HCT116 (cell line): Measurements from ENCODE around the gene WDR72.

ENCODE experiments used
- EZH2 ChIP-seq: fragments of 200-600 bp; sonication (generic); IDR thresholded peaks from 2 replicates; pipeline ENCODE4 v1.6.1; 2017; ENCODE audit warnings: antibody characterized with exemption, mixed run types
- MAX ChIP-seq: IDR thresholded peaks from 2 replicates; pipeline ENCODE4 v1.6.1; 2012
- TF ChIP-seq, protein P1 (sequence below), 3 experiments: fragments of 200-600 bp in 1 of 3; sonication (generic) in 1 of 3; IDR thresholded peaks in 2 of 3; conservative IDR thresholded peaks in 1 of 3; 2 replicates each; pipeline ENCODE4 v1.5.1; 2012 to 2017; ENCODE audit warnings: low read depth in 2 of 3, low read length in 2 of 3, antibody characterized with exemption in 1 of 3, borderline replicate concordance in 1 of 3, control low read depth in 1 of 3, mild to moderate bottlenecking in 1 of 3, mixed read lengths in 1 of 3, mixed run types in 1 of 3, moderate library complexity in 1 of 3; ENCODE audit not compliant: insufficient read depth in 1 of 3

DNA sequence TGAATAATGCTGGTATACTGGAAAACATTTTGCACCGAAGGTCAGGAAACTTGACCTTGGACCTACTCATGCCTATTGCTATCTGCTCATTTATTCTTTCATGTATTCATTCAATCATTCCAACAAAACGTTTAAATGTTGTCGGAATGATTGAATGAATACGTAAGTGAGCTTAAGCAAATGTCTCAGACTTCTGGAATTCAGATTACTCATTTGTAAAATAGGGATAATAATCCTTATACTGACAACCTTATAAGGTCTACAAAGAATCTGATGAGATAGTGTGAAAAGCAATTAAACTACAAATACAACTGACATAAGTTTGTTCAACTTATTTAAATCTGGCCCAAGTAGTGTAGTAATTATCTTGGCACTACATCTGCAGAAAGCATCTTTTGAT is 288.7 kb downstream of the WDR72 start:
- TF ChIP-seq EZH2 (no peak), MAX (no peak)
- TF ChIP-seq, protein P1, sequence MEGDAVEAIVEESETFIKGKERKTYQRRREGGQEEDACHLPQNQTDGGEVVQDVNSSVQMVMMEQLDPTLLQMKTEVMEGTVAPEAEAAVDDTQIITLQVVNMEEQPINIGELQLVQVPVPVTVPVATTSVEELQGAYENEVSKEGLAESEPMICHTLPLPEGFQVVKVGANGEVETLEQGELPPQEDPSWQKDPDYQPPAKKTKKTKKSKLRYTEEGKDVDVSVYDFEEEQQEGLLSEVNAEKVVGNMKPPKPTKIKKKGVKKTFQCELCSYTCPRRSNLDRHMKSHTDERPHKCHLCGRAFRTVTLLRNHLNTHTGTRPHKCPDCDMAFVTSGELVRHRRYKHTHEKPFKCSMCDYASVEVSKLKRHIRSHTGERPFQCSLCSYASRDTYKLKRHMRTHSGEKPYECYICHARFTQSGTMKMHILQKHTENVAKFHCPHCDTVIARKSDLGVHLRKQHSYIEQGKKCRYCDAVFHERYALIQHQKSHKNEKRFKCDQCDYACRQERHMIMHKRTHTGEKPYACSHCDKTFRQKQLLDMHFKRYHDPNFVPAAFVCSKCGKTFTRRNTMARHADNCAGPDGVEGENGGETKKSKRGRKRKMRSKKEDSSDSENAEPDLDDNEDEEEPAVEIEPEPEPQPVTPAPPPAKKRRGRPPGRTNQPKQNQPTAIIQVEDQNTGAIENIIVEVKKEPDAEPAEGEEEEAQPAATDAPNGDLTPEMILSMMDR (IDR thresholded peaks at IDR 0.05 in 2 of 3, conservative IDR thresholded peaks at IDR 0.05 in 1 of 3; ENCODE audit: borderline replicate concordance in 1 of 3, insufficient read depth in 1 of 3, low read depth in 2 of 3, low read length in 2 of 3) = no peak
